Psoas muscle (tissue), 8 donors: Measurements from ENCODE around the gene STRBP. TPM values are rescaled to one million over a fixed set of nuclear protein-coding genes. Genes with fewer than 3 reads are reported as not detected.

Experiments used
- ATAC-seq, 4 donors: fragments of 200-7000 bp; cut with Tn5 transposase; one replicate each; pipeline ENCODE4 v1.9.1; 2020; ENCODE audit warnings: moderate library complexity in 3 of 4, mild to moderate bottlenecking in 2 of 4
- DNase-seq, 2 donors: peaks; one replicate each; pipeline ENCODE4 v3.0.0-alpha.2; 2020
- H3K27ac ChIP-seq: fragments of 200-600 bp; one replicate; pipeline ENCODE4 v1.8.0; 2022
- H3K27me3 ChIP-seq, 3 donors: fragments of 200-600 bp in 1 of 3; one replicate each; pipeline versions ENCODE4 v1.6.1 to v1.8.0; 2013 to 2022; ENCODE audit warnings: low read length in 2 of 3, mild to moderate bottlenecking in 2 of 3, moderate library complexity in 1 of 3; ENCODE audit not compliant: insufficient read depth in 3 of 3
- H3K36me3 ChIP-seq, 2 donors: fragments of 200-600 bp in 1 of 2; one replicate each; pipeline versions ENCODE4 v1.6.1 to v1.8.0; 2013 to 2022; ENCODE audit warnings: low read depth in 1 of 2, mild to moderate bottlenecking in 1 of 2, moderate library complexity in 1 of 2; ENCODE audit not compliant: insufficient read depth in 1 of 2
- H3K4me1 ChIP-seq: fragments of 200-600 bp; one replicate; pipeline ENCODE4 v1.8.0; 2022
- H3K4me3 ChIP-seq: fragments of 200-600 bp; one replicate; pipeline ENCODE4 v1.8.0; 2022; ENCODE audit warnings: mild to moderate bottlenecking
- H3K9me3 ChIP-seq: fragments of 200-600 bp; one replicate; pipeline ENCODE4 v1.8.0; 2022
- CTCF ChIP-seq: fragments of 200-600 bp; IDR thresholded peaks from one replicate; pipeline ENCODE4 v1.8.0; 2022; ENCODE audit warnings: antibody characterized with exemption
- WGBS, 3 donors: extraction: QIAGEN DNeasy Blood & Tissue Kit; methylation state at CpG; one replicate each; pipeline versions ENCODE4 v1.1.6 to v1.1.7; 2013; 5-methylcytosine and 5-hydroxymethylcytosine counted together
- intact Hi-C, 2 donors: fragments of 100-400 bp; cut with DNase I; formaldehyde crosslinking; loops; one replicate each; pipeline versions ENCODE4 v1.11.0 to v1.14.2; 2022
- long read RNA-seq, 2 donors: library from polyadenylated mRNA; unstranded; transcript quantifications; one replicate each; pipeline ENCODE4 v2.0.0, GENCODE V29; 2021
- polyA plus RNA-seq, 3 donors: library from polyadenylated mRNA; stranded (reverse); fragments of 200-250 nt; gene quantifications; one replicate each; pipeline ENCODE4 v1.2.3, GENCODE V29; 2013
- total RNA-seq, 4 donors: library from RNA; stranded (reverse); fragmentation: NEBNext Ultra II Directional in 2 of 4; extraction: Animal tissue kit (Norgen Biotek cat#: 25700) in 2 of 4; gene quantifications; one replicate each; pipeline versions ENCODE4 v1.2.1 to v1.2.4, GENCODE V29; 2021 to 2023
- donor health status: healthy with polysubstance abuse.
- donor health status: DM: no; HTN: no; CAD: no; lungs with moderate emphysema.
- donor health status: Bipolar disorder and iron deficiency.
- donor health status: healthy.
- donor health status: DM: yes; HTN: yes; CAD: no.
- donor health status: DM: no; HTN: no; CAD: no.
- donor health status: DM: no; HTN: no; CAD: no.
- donor health status: DM: yes; HTN: yes; CAD: no.

The STRBP gene
- 1 to 10 TPM; 6.2 to 8.5 (median 7.1) TPM for total RNA-seq
- 1 to 10 TPM; 3.8 to 5.6 (median 4.8) TPM for polyA plus RNA-seq
- long read RNA-seq, donor 1, partial matches to known transcripts, result 2 of 6 reads
- long read RNA-seq, donor 1, other reads (novel, unspliced or antisense), result 4 of 6 reads
- long read RNA-seq, donor 2, partial matches to known transcripts, result 1 of 15 reads
- long read RNA-seq, donor 2, other reads (novel, unspliced or antisense), result 14 of 15 reads

GRCh38 chr9:123268465-123269259 lies at the start of gene STRBP:
Gene STRBP, minus strand, starts transcription at chr9:123268586. Its CDS starts 84,452 bp downstream, at chr9:123184134.
- H3K36me3 ChIP-seq, result no peaks in the 10 kb centered on the region
- 0 to 2% (median 1%) methylated on average over 52 to 96 of the region's 97 CpGs for WGBS, 3 donors
- DNase-seq (peak; percentile 90 to 96), ATAC-seq (peak; percentile 96 to 99 (median 98))
- TF ChIP-seq CTCF, result no peak
- no peaks in the 10 kb centered on the region for H3K9me3 ChIP-seq
- H3K4me1 ChIP-seq, result no peaks in the 10 kb centered on the region
- H3K27me3 ChIP-seq, result no peaks in the 10 kb centered on the region
- peak within 1 kb of the TSS; percentile 90 for H3K4me3 ChIP-seq
- peak within 1 kb of the TSS; percentile 65 for H3K27ac ChIP-seq
- intact Hi-C loops, result no loop called here

GRCh38 chr9:123316053-123316718 lies 47.8 kb upstream of the STRBP start:
- 58 to 72% (median 63%) methylated on average over 7 of the region's 7 CpGs for WGBS, 3 donors
- no peak for TF ChIP-seq CTCF
- Histone ChIP-seq H3K4me1 (peaks cover 26% of the 10 kb centered on the region), H3K27me3 (no peaks in the 10 kb centered on the region), H3K36me3 (no peaks in the 10 kb centered on the region), H3K9me3 (no peaks in the 10 kb centered on the region), H3K4me3 (no peak overlapping the region), H3K27ac (no peak overlapping the region)
- intact Hi-C loops, result no loop called here
- no peak for ATAC-seq
- no peak for DNase-seq

GRCh38 chr9:123315635-123316034 lies 47.2 kb upstream of the STRBP start:
- no peak for TF ChIP-seq CTCF
- no peak overlapping the region for H3K4me3 ChIP-seq
- DNase-seq (no peak), ATAC-seq (no peak)
- H3K4me1 ChIP-seq, result peaks cover 28% of the 10 kb centered on the region
- H3K36me3 ChIP-seq, result no peaks in the 10 kb centered on the region
- WGBS, 3 donors, result 81 to 83% (median 82%) methylated on average over 2 of the region's 2 CpGs
- intact Hi-C loops, result no loop called here
- H3K27ac ChIP-seq, result no peak overlapping the region
- no peaks in the 10 kb centered on the region for H3K27me3 ChIP-seq
- H3K9me3 ChIP-seq, result no peaks in the 10 kb centered on the region

DNA sequence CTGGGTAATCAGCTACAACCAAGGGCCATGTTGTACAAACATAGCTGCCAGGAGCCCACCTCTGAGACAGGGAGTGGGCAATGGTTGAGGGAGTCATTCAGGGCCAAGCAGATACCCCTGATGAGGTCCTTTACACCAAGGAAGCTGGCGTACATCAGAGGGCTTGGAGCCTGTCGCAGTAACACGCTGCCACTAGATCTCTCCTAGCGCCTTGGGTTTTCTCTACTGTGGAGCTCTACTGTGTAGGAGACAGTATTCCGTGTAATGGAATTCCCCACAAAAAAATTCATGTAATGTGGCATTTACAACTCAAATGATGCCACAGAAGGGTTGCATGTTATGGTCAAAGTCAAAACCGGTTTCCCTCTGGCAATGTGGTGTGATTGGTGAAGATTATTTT lies 46.2 kb upstream of the STRBP start:
- Histone ChIP-seq H3K27ac (no peak overlapping the region), H3K36me3 (no peaks in the 10 kb centered on the region), H3K4me1 (peaks cover 28% of the 10 kb centered on the region), H3K4me3 (no peak overlapping the region), H3K27me3 (no peaks in the 10 kb centered on the region), H3K9me3 (no peaks in the 10 kb centered on the region)
- WGBS, 3 donors, result 95 to 98% (median 96%) methylated on average over 6 of the region's 6 CpGs
- TF ChIP-seq CTCF, result no peak
- no peak for DNase-seq
- ATAC-seq, result no peak
- intact Hi-C loops, result no loop called here
